Neural cell (in vitro differentiated cells): Measurements from ENCODE around the gene ZMYND11.

ENCODE experiments used
- EZH2 ChIP-seq: fragments of 200-600, 300-800 bp; shearing (Covaris generic), sonication (generic); IDR thresholded peaks from 2 replicates; pipeline ENCODE4 v1.6.1; 2014; ENCODE audit warnings: antibody characterized with exemption, low read length, borderline replicate concordance, mild to moderate bottlenecking; ENCODE audit not compliant: insufficient read depth, poor library complexity, severe bottlenecking
- POLR2AphosphoS5 ChIP-seq: IDR thresholded peaks from 2 replicates; pipeline ENCODE4 v1.6.1; 2012
- RAD21 ChIP-seq: fragments of 450-650 bp; conservative IDR thresholded peaks from 2 replicates; pipeline ENCODE4 v1.6.1; 2014; ENCODE audit warnings: antibody characterized with exemption, mild to moderate bottlenecking, moderate library complexity
- TAF1 ChIP-seq: IDR thresholded peaks from 2 replicates; pipeline ENCODE4 v1.6.1; 2012; ENCODE audit warnings: low read depth
- TF ChIP-seq, protein P1 (sequence below): fragments of 450-650 bp; IDR thresholded peaks from 2 replicates; pipeline ENCODE4 v1.5.1; 2014; ENCODE audit warnings: antibody characterized with exemption, mild to moderate bottlenecking, moderate library complexity; ENCODE audit not compliant: poor library complexity, severe bottlenecking

DNA sequence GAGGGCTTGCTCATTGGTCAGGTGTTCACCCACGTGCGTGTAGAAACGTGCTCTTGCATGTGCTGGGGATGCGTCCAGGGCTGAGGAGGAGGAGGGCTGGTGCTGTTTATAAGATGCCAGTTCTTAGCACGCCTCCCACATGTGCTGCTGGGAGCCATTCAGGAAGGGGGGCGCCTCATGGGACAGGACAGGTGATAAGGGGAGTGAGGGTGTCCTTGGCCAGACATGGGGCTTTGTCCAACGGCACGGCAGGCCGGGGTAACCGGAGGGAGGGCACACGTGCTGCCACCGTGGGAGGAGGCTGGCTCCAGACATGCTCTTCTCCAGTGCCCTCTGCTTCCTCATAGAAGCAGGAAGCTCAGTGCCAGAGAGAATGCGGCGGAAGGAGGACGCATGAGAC lies 150.0 kb downstream of the ZMYND11 start:
- TF ChIP-seq TAF1 (no peak), RAD21 (no peak), EZH2 (no peak), POLR2AphosphoS5 (no peak)
- TF ChIP-seq, protein P1, sequence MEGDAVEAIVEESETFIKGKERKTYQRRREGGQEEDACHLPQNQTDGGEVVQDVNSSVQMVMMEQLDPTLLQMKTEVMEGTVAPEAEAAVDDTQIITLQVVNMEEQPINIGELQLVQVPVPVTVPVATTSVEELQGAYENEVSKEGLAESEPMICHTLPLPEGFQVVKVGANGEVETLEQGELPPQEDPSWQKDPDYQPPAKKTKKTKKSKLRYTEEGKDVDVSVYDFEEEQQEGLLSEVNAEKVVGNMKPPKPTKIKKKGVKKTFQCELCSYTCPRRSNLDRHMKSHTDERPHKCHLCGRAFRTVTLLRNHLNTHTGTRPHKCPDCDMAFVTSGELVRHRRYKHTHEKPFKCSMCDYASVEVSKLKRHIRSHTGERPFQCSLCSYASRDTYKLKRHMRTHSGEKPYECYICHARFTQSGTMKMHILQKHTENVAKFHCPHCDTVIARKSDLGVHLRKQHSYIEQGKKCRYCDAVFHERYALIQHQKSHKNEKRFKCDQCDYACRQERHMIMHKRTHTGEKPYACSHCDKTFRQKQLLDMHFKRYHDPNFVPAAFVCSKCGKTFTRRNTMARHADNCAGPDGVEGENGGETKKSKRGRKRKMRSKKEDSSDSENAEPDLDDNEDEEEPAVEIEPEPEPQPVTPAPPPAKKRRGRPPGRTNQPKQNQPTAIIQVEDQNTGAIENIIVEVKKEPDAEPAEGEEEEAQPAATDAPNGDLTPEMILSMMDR, result no peak
